Measurements from ENCODE around the gene PIK3AP1.

DNA sequence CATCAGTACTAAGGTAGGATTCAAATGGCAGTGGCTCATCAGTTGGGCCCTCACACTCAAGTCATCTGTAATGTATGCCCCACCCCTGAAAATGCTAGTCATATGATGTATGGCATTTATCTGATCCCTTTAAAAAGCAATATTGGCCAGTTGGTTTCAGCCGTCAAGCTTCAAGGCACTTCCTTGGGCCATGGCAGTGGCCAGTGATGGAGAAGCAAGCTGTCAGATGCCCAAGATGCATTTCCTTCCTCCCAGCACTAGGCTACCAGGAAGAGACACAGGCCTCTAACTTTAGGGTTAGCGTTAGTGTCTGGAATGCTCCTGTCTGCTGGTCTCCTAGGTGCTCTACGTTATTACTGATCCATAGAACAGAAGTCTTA, 64.1 kb downstream of the PIK3AP1 start:
- TF ChIP-seq, protein P1, sequence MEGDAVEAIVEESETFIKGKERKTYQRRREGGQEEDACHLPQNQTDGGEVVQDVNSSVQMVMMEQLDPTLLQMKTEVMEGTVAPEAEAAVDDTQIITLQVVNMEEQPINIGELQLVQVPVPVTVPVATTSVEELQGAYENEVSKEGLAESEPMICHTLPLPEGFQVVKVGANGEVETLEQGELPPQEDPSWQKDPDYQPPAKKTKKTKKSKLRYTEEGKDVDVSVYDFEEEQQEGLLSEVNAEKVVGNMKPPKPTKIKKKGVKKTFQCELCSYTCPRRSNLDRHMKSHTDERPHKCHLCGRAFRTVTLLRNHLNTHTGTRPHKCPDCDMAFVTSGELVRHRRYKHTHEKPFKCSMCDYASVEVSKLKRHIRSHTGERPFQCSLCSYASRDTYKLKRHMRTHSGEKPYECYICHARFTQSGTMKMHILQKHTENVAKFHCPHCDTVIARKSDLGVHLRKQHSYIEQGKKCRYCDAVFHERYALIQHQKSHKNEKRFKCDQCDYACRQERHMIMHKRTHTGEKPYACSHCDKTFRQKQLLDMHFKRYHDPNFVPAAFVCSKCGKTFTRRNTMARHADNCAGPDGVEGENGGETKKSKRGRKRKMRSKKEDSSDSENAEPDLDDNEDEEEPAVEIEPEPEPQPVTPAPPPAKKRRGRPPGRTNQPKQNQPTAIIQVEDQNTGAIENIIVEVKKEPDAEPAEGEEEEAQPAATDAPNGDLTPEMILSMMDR (IDR thresholded peaks at IDR 0.05): no peak
- TF ChIP-seq CHD2 (IDR thresholded peaks at IDR 0.05; ENCODE audit: low read length, partially characterized antibody) (no peak), POLR2AphosphoS5 (IDR thresholded peaks at IDR 0.05; ENCODE audit: low read depth, low read length) (no peak), EP300 (IDR thresholded peaks at IDR 0.05; ENCODE audit: borderline replicate concordance in 1 of 2, low read depth in 1 of 2, low read length in 1 of 2) (no peak), GABPA (IDR thresholded peaks at IDR 0.05; ENCODE audit: low read depth) (no peak), TAF1 (IDR thresholded peaks at IDR 0.05; ENCODE audit: borderline replicate concordance, low read depth, low read length) (no peak), FOSL2 (IDR thresholded peaks at IDR 0.05; ENCODE audit: borderline replicate concordance, low read depth) (no peak), MEF2A (IDR thresholded peaks at IDR 0.05; ENCODE audit: borderline replicate concordance, low read depth) (no peak), MXI1 (IDR thresholded peaks at IDR 0.05; ENCODE audit: low read depth, low read length) (no peak), FOXJ3 (CRISPR knock-in tag; IDR thresholded peaks at IDR 0.05) (no peak), ELF1 (IDR thresholded peaks at IDR 0.05) (no peak), RXRA (IDR thresholded peaks at IDR 0.05; ENCODE audit: borderline replicate concordance, low read depth) (no peak)
- TF ChIP-seq, protein P2, sequence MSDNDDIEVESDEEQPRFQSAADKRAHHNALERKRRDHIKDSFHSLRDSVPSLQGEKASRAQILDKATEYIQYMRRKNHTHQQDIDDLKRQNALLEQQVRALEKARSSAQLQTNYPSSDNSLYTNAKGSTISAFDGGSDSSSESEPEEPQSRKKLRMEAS (IDR thresholded peaks at IDR 0.05; ENCODE audit: low read depth): no peak
